Measurements from ENCODE around the gene DGKB.
A peak's percentile ranks its signal among the peaks of the same experiment; 100 is the strongest.

The DGKB gene

GRCh38 chr7:14751461-14751860 lies 151.1 kb downstream of the DGKB start:
- no peak for DNase-seq

- DNase-seq, result no peak
These were observed 154.1 kb downstream of the DGKB start for GRCh38 chr7:14748461-14748860.

GRCh38 chr7:14747701-14748100 lies 154.8 kb downstream of the DGKB start:
- no peak for DNase-seq

GRCh38 chr7:14745076-14745475 lies 157.5 kb downstream of the DGKB start:
- DNase-seq, result no peak

- DNase-seq, result no peak
These were observed 161.9 kb downstream of the DGKB start for GRCh38 chr7:14740606-14741005.

- DNase-seq, result no peak
These were observed 162.7 kb downstream of the DGKB start for GRCh38 chr7:14739841-14740185.

GRCh38 chr7:14739168-14739840 lies 163.2 kb downstream of the DGKB start:
- no peak for DNase-seq

GRCh38 chr7:14738086-14738485 lies 164.5 kb downstream of the DGKB start:
- no peak for DNase-seq

- DNase-seq, result no peak
These were observed 167.7 kb downstream of the DGKB start for GRCh38 chr7:14734839-14735321.

- DNase-seq, result no peak
These were observed 181.8 kb downstream of the DGKB start for GRCh38 chr7:14720785-14721184.

- peak; percentile 35 for DNase-seq
These were observed 184.7 kb downstream of the DGKB start for GRCh38 chr7:14717816-14718215.

GRCh38 chr7:14717169-14717568 lies 185.4 kb downstream of the DGKB start:
- no peak for DNase-seq

- no peak for DNase-seq
These were observed 188.3 kb downstream of the DGKB start for GRCh38 chr7:14714161-14714728.

- DNase-seq, result no peak
These were observed 204.3 kb downstream of the DGKB start for GRCh38 chr7:14698239-14698638.

GRCh38 chr7:14697684-14698083 lies 204.9 kb downstream of the DGKB start:
- DNase-seq, result no peak

- no peak for DNase-seq
These were observed 210.9 kb downstream of the DGKB start for GRCh38 chr7:14691597-14692203.

- DNase-seq, result no peak
These were observed 211.5 kb downstream of the DGKB start for GRCh38 chr7:14691034-14691433.

GRCh38 chr7:14690486-14690885 lies 212.1 kb downstream of the DGKB start:
- no peak for DNase-seq

GRCh38 chr7:14690075-14690474 lies 212.5 kb downstream of the DGKB start:
- DNase-seq, result no peak

GRCh38 chr7:14688208-14688607 lies 214.3 kb downstream of the DGKB start:
- no peak for DNase-seq

- no peak for DNase-seq
These were observed 214.8 kb downstream of the DGKB start for GRCh38 chr7:14687777-14688176.

- DNase-seq, result no peak
These were observed 215.3 kb downstream of the DGKB start for GRCh38 chr7:14687241-14687640.

GRCh38 chr7:14685167-14685566 lies 217.4 kb downstream of the DGKB start:
- no peak for DNase-seq

- no peak for DNase-seq
These were observed 219.6 kb downstream of the DGKB start for GRCh38 chr7:14682910-14683465.

Data from DMS153 (cell line).